Panc1 (cell line): Measurements from ENCODE around the gene ZNF765. TPM values are rescaled to one million over a fixed set of nuclear protein-coding genes. Genes with fewer than 3 reads are reported as not detected.

ENCODE experiments used
- ATAC-seq: fragments of 200-7000 bp; cut with Tn5 transposase; 2 replicates; pipeline ENCODE4 v1.9.1; 2020; ENCODE audit warnings: mild to moderate bottlenecking, moderate library complexity
- BruUV-seq: library from RNA; stranded (reverse); fragments of 400-500 nt; replicated peaks from 2 replicates; lab custom pipeline; 2021; lab: Mats Ljungman, UMichigan
- CTCF ChIA-PET: fragments of 300-600 bp; sonication (Branson Sonifier 250); formaldehyde crosslinking; loops from one replicate; lab custom pipeline; 2022; ENCODE audit warnings: antibody characterized with exemption; lab: Charles Lee
- POLR2A ChIA-PET: fragments of 300-600 bp; sonication (Branson Sonifier 250); formaldehyde crosslinking; loops from one replicate; lab custom pipeline; 2022; ENCODE audit warnings: antibody characterized with exemption; lab: Charles Lee
- DNase-seq: peaks from one replicate; pipeline ENCODE4 v3.0.0-alpha.2; 2010; ENCODE audit warnings: low read depth, low spot score
- H3K27ac ChIP-seq: 2 replicates; pipeline ENCODE4 v1.5.1; 2011; ENCODE audit warnings: mild to moderate bottlenecking, low read length, inconsistent platforms
- H3K27me3 ChIP-seq: fragments of 200-500 bp; sonication (Bioruptor generic); 2 replicates; pipeline ENCODE4 v1.6.0; 2014; ENCODE audit warnings: low read length, inconsistent platforms; ENCODE audit not compliant: control insufficient read depth, insufficient read depth
- H3K36me3 ChIP-seq: fragments of 200-500 bp; sonication (Bioruptor generic); 2 replicates; pipeline ENCODE4 v1.5.1; 2014; ENCODE audit warnings: inconsistent platforms, mild to moderate bottlenecking, low read length, moderate library complexity; ENCODE audit not compliant: control insufficient read depth, insufficient read depth
- H3K4me1 ChIP-seq: 2 replicates; pipeline ENCODE4 v1.5.1; 2011; ENCODE audit warnings: inconsistent platforms, mild to moderate bottlenecking, low read length, moderate library complexity; ENCODE audit not compliant: control insufficient read depth, insufficient read depth
- H3K4me3 ChIP-seq, 2 experiments: 2 replicates each; pipeline ENCODE4 v1.5.1; 2011 to 2012; ENCODE audit warnings: low read depth in 2 of 2, low read length in 2 of 2, mild to moderate bottlenecking in 2 of 2, inconsistent platforms in 1 of 2, moderate library complexity in 1 of 2
- H3K9me3 ChIP-seq: fragments of 200-500 bp; sonication (Bioruptor generic); 2 replicates; pipeline ENCODE4 v1.5.1; 2014; ENCODE audit warnings: low read depth, mild to moderate bottlenecking, inconsistent platforms, low read length, moderate library complexity; ENCODE audit not compliant: control insufficient read depth, insufficient read depth
- POLR2AphosphoS5 ChIP-seq: IDR thresholded peaks from 2 replicates; pipeline ENCODE4 v1.6.1; 2012; ENCODE audit warnings: mild to moderate bottlenecking, low read depth, low read length, moderate library complexity
- SIN3A ChIP-seq: IDR thresholded peaks from 2 replicates; pipeline ENCODE4 v1.6.1; 2012; ENCODE audit warnings: low read depth, mild to moderate bottlenecking, low read length, moderate library complexity, borderline replicate concordance; ENCODE audit not compliant: insufficient read depth
- TCF7L2 ChIP-seq: IDR thresholded peaks from 2 replicates; pipeline ENCODE4 v1.6.1; 2011; ENCODE audit warnings: mild to moderate bottlenecking, low read depth, low read length, inconsistent platforms
- in situ Hi-C: cut with HindIII; loops from 2 replicates; pipeline ENCODE4 v1.10.0; 2016; ENCODE audit warnings: low sequenced_read_pairs, low pct_unique_long_range_greater_than_20kb
- intact Hi-C: fragments of 100-400 bp; cut with micrococcal nuclease; formaldehyde crosslinking; loops from one replicate; pipeline ENCODE4 v1.10.0; 2022; ENCODE audit not compliant: unreplicated experiment
- total RNA-seq: library from RNA; stranded (reverse); gene quantifications from one replicate; pipeline ENCODE4 v1.2.1, GENCODE V29; 2021; ENCODE audit not compliant: unreplicated experiment
- TF ChIP-seq, protein P1 (sequence below): fragments of 450-650 bp; IDR thresholded peaks from 2 replicates; pipeline ENCODE4 v1.5.1; 2017; ENCODE audit warnings: mild to moderate bottlenecking
- TF ChIP-seq, protein P2 (sequence below), 2 experiments: IDR thresholded peaks; 2 replicates each; pipeline ENCODE4 v1.6.1; 2011 to 2012; ENCODE audit warnings: low read depth in 2 of 2, control low read depth in 1 of 2, low read length in 1 of 2, mild to moderate bottlenecking in 1 of 2, moderate library complexity in 1 of 2; ENCODE audit not compliant: insufficient read depth in 1 of 2

The ZNF765 gene
- total RNA-seq, 1 experiment from 2014 or later, result 15.3 TPM

DNA sequence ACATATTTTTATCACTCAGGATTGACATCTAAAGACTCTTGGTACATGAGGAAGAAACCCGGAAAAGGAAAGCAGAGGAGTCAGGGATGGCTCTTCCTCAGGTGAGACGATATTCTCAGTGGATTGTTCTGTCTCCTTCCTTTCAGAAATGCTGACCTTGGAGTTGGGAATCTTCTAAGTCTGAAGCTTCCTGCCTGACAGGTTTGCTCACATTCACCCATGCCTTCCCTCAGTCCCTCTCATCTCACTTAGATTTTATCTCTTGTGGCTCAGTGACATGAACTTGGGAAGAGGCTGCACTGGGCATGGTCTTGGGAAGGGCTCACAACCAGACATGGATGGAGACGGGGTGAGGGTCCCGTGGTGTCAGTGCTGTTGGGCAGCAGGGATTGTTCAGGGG, 22.8 kb upstream of the ZNF765 start:
- no TSS peak for BruUV-seq
- DNase-seq, result no peak
- intact Hi-C loops (no loop called here), in situ Hi-C loops (no loop called here)
- H3K4me1 ChIP-seq, result no peaks in the 10 kb centered on the region
- ChIA-PET POLR2A (no interaction called here), CTCF (interaction anchor here (0.5 kb wide), 1 partner anchor 44 kb away, joined by 3 read pairs; no protein-coding TSS in a partner anchor)
- TF ChIP-seq, protein P1, sequence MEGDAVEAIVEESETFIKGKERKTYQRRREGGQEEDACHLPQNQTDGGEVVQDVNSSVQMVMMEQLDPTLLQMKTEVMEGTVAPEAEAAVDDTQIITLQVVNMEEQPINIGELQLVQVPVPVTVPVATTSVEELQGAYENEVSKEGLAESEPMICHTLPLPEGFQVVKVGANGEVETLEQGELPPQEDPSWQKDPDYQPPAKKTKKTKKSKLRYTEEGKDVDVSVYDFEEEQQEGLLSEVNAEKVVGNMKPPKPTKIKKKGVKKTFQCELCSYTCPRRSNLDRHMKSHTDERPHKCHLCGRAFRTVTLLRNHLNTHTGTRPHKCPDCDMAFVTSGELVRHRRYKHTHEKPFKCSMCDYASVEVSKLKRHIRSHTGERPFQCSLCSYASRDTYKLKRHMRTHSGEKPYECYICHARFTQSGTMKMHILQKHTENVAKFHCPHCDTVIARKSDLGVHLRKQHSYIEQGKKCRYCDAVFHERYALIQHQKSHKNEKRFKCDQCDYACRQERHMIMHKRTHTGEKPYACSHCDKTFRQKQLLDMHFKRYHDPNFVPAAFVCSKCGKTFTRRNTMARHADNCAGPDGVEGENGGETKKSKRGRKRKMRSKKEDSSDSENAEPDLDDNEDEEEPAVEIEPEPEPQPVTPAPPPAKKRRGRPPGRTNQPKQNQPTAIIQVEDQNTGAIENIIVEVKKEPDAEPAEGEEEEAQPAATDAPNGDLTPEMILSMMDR, result no peak
- no peak for TF ChIP-seq TCF7L2
- TF ChIP-seq SIN3A, result no peak
- no peak for TF ChIP-seq POLR2AphosphoS5
- no peaks in the 10 kb centered on the region for H3K36me3 ChIP-seq
- no peak overlapping the region for H3K4me3 ChIP-seq
- H3K27me3 ChIP-seq, result no peaks in the 10 kb centered on the region
- no peak overlapping the region for H3K27ac ChIP-seq
- H3K9me3 ChIP-seq, result no peaks in the 10 kb centered on the region
- no peak for ATAC-seq

DNA sequence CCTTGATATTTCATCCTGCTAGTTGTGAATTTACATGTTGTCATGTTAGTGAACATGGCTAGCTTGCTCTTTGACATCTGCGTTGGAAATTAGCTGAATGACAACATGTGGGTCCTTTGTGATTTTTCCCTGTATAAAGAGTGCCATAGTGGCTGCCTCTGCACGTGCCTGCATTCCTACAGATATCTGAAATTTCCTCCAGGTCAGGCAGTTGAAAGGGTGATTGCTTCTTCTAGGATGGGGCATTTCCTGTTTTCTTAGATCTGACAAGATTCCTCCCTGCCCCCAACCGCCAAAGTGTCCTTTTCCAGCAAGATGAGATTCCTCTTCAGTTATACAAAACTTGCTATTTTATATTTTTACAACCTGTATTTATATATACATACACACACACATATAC, 20.7 kb upstream of the ZNF765 start:
- in situ Hi-C loops, result no loop called here
- no TSS peak for BruUV-seq
- intact Hi-C loops, result no loop called here
- Histone ChIP-seq H3K4me1 (no peaks in the 10 kb centered on the region), H3K27me3 (no peaks in the 10 kb centered on the region), H3K27ac (no peak overlapping the region), H3K4me3 (no peak overlapping the region), H3K9me3 (peaks cover 8% of the 10 kb centered on the region; the same call in 1 of the 2 replicates), H3K36me3 (no peaks in the 10 kb centered on the region)
- no peak for ATAC-seq
- ChIA-PET POLR2A (no interaction called here), CTCF (interaction anchor here (0.6 kb wide), 1 partner anchor 39 kb away, joined by 3 read pairs; no protein-coding TSS in a partner anchor)
- DNase-seq, result no peak
- TF ChIP-seq, protein P2, sequence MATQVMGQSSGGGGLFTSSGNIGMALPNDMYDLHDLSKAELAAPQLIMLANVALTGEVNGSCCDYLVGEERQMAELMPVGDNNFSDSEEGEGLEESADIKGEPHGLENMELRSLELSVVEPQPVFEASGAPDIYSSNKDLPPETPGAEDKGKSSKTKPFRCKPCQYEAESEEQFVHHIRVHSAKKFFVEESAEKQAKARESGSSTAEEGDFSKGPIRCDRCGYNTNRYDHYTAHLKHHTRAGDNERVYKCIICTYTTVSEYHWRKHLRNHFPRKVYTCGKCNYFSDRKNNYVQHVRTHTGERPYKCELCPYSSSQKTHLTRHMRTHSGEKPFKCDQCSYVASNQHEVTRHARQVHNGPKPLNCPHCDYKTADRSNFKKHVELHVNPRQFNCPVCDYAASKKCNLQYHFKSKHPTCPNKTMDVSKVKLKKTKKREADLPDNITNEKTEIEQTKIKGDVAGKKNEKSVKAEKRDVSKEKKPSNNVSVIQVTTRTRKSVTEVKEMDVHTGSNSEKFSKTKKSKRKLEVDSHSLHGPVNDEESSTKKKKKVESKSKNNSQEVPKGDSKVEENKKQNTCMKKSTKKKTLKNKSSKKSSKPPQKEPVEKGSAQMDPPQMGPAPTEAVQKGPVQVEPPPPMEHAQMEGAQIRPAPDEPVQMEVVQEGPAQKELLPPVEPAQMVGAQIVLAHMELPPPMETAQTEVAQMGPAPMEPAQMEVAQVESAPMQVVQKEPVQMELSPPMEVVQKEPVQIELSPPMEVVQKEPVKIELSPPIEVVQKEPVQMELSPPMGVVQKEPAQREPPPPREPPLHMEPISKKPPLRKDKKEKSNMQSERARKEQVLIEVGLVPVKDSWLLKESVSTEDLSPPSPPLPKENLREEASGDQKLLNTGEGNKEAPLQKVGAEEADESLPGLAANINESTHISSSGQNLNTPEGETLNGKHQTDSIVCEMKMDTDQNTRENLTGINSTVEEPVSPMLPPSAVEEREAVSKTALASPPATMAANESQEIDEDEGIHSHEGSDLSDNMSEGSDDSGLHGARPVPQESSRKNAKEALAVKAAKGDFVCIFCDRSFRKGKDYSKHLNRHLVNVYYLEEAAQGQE (IDR thresholded peaks at IDR 0.05; ENCODE audit: insufficient read depth in 1 of 2, low read depth in 2 of 2, low read length in 1 of 2), result no peak
- TF ChIP-seq TCF7L2 (no peak), SIN3A (no peak), POLR2AphosphoS5 (no peak)
- TF ChIP-seq, protein P1, result no peak
